Measurements from ENCODE around the gene ASPM. TPM values are rescaled to one million over a fixed set of nuclear protein-coding genes. Genes with fewer than 3 reads are reported as not detected.

Gene ASPM
- total and polyA plus RNA-seq, 2 of the 8 experiments (the other 6 are each of a cell fraction or from before 2014, with no cell fraction given) = 5.1 to 50.3 TPM

DNA sequence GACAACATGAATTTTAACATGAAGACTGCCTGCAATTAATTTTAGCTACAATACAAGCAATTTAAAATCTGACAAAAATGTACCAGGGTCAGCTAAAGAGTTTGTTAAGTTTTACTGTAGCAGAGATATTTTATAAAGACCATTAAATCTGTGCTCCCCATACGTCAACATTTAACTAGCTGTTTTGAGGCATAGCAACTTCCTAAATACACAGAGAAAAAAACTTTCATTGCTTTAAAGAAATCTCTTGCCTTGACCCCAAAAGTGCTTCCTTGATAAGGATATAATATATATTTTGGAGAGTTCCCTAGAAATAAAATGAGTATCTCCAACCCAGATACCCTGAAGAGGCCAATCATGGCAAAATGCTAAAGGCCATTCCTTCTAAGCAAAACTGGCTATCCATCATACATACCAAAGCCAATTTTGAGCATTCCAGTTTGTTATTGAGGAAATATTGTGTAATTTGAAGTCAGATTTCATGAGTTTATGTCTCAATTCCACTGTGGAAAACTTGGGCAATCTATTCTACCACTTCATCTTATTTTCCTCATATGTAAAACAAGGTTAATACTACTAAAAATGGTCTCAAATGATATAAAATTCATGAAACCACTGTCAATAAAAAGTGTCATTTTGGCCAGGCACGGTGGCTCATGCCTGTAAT, 19.1 kb downstream of the ASPM start:
- WGBS, 2 experiments (ENCODE audit: extremely low coverage in 1 of 2, insufficient coverage in 1 of 2, insufficient read length in 1 of 2, insufficient replicate concordance in 2 of 2, low coverage in 1 of 2, low lambda C conversion rate in 2 of 2, missing lambda C conversion rate in 1 of 2) = 91% methylated on average over 2 of the region's 2 CpGs; no CpG with 5 or more reads in 1 of the 2 experiments
- no peaks in the 10 kb centered on the region; a peak in 2 of 4 replicates for H3K79me2 ChIP-seq (ENCODE audit: control insufficient read depth in 1 of 2, insufficient read depth in 2 of 2, low read length in 2 of 2)
- no peak overlapping the region for H2BK15ac ChIP-seq (ENCODE audit: low read length)
- H3K79me1 ChIP-seq (ENCODE audit: low read depth, low read length) = no peaks in the 10 kb centered on the region
- H3K36me3 ChIP-seq (ENCODE audit: control insufficient read depth in 2 of 4, insufficient read depth in 4 of 4, low read length in 3 of 4) = peaks cover 1 to 73% (median 26%) of the 10 kb centered on the region in 4 experiments; a peak in 7 of 8 replicates
- no peak overlapping the region for H3K27ac ChIP-seq (ENCODE audit: low read depth, low read length)
- no peak overlapping the region for H3K4ac ChIP-seq (replicated peaks; ENCODE audit: insufficient read length, low read depth, low read length)
- H3K27me3 ChIP-seq (replicated peaks in 1 of 4; ENCODE audit: control insufficient read depth in 3 of 4, extremely low read depth in 1 of 4, insufficient read depth in 3 of 4, low read length in 3 of 4) = no peaks in the 10 kb centered on the region
- no peak overlapping the region for H2AK5ac ChIP-seq (ENCODE audit: low read depth, low read length)
- H2BK12ac ChIP-seq (ENCODE audit: low read depth, low read length) = no peak overlapping the region
- H3K56ac ChIP-seq (replicated peaks; ENCODE audit: insufficient read length, low read depth, low read length) = no peak overlapping the region
- no peak overlapping the region for H2BK5ac ChIP-seq (ENCODE audit: low read depth, low read length)
- FAIRE-seq (no peak), DNase-seq (ENCODE audit: low read depth in 1 of 2, low spot score in 2 of 2) (no peak)
- H2BK20ac ChIP-seq (ENCODE audit: low read length) = no peak overlapping the region
- H2AFZ ChIP-seq (ENCODE audit: low read length) = no peak overlapping the region
- H3K4me2 ChIP-seq (ENCODE audit: insufficient read depth in 1 of 2, low read depth in 2 of 2, low read length in 2 of 2) = no peak overlapping the region
- no peaks in the 10 kb centered on the region for H3K9me3 ChIP-seq (ENCODE audit: insufficient read depth in 2 of 2, low read depth in 1 of 2, low read length in 1 of 2)
- H4K5ac ChIP-seq (ENCODE audit: insufficient read length, low read depth, low read length) = no peak overlapping the region
- H3K9ac ChIP-seq (replicated peaks in 1 of 4; ENCODE audit: extremely low read depth in 1 of 4, low read depth in 3 of 4, low read length in 3 of 4) = no peak overlapping the region
- no peak overlapping the region for H3K4me3 ChIP-seq (ENCODE audit: extremely low read depth in 1 of 4, insufficient read depth in 2 of 4, low read depth in 3 of 4, low read length in 4 of 4)
- H3K4me1 ChIP-seq (replicated peaks in 1 of 4; ENCODE audit: control insufficient read depth in 3 of 4, insufficient read depth in 4 of 4, low read length in 3 of 4) = peaks cover 0 to 6% (median 0%) of the 10 kb centered on the region in 4 experiments; a peak in 4 of 7 replicates
- no peak overlapping the region for H2BK120ac ChIP-seq (replicated peaks; ENCODE audit: low read depth, low read length)
- no peaks in the 10 kb centered on the region for H3K23me2 ChIP-seq (ENCODE audit: low read depth, low read length)
- ChIA-PET POLR2A (ENCODE audit: partially characterized antibody) (interaction anchor here (1.0 to 1.2 kb wide), 2 partner anchors 9 to 25 kb away, joined by 3 read pairs; no protein-coding TSS in a partner anchor), CTCF (ENCODE audit: partially characterized antibody) (no interaction called here)
- no peak overlapping the region for H4K91ac ChIP-seq (replicated peaks; ENCODE audit: insufficient read length, low read length)
- H3K23ac ChIP-seq (ENCODE audit: insufficient read length) = no peak overlapping the region
- H4K20me1 ChIP-seq (replicated peaks in 1 of 2; ENCODE audit: control insufficient read depth in 1 of 2, insufficient read depth in 2 of 2, low read length in 2 of 2) = no peaks in the 10 kb centered on the region
- no peak overlapping the region for H3K14ac ChIP-seq (ENCODE audit: insufficient read length)
- H4K8ac ChIP-seq (ENCODE audit: extremely low read depth, insufficient read depth, low read length) = no peak overlapping the region
- H3K18ac ChIP-seq (ENCODE audit: extremely low read depth, low read length) = no peak overlapping the region
- TF ChIP-seq TAF7 (optimal IDR thresholded peaks at IDR 0.05; ENCODE audit: borderline replicate concordance, low read depth, low read length) (no peak), TCF12 (IDR thresholded peaks at IDR 0.05; ENCODE audit: low read depth, low read length) (no peak), CEBPB (IDR thresholded peaks at IDR 0.05; ENCODE audit: low read depth, low read length) (no peak), CBX8 (IDR thresholded peaks at IDR 0.05; ENCODE audit: borderline replicate concordance, low read depth, low read length) (no peak), TEAD4 (IDR thresholded peaks at IDR 0.05; ENCODE audit: low read depth, low read length) (no peak), KDM4A (IDR thresholded peaks at IDR 0.05; ENCODE audit: low read depth, low read length, severe bottlenecking) (no peak), RFX5 (IDR thresholded peaks at IDR 0.05; ENCODE audit: borderline replicate concordance, low read depth, low read length) (no peak), NRF1 (IDR thresholded peaks at IDR 0.05; ENCODE audit: low read depth, low read length) (no peak), BCL11A (IDR thresholded peaks at IDR 0.05; ENCODE audit: low read depth in 2 of 2, low read length in 2 of 2) (no peak), CTBP2 (IDR thresholded peaks at IDR 0.05; ENCODE audit: borderline replicate concordance, insufficient read depth, insufficient read length, low read length) (no peak), SP2 (IDR thresholded peaks at IDR 0.05; ENCODE audit: low read length) (no peak), KDM5A (IDR thresholded peaks at IDR 0.05; ENCODE audit: low read length) (no peak), ASH2L (IDR thresholded peaks at IDR 0.05; ENCODE audit: low read length) (no peak), TAF1 (IDR thresholded peaks at IDR 0.05; ENCODE audit: low read depth, low read length) (no peak)

Data from H1 (cell line).